Ishikawa (cell line): Measurements from ENCODE around the gene CCL14.

Source experiments
- CEBPB ChIP-seq: IDR thresholded peaks from 2 replicates; pipeline ENCODE4 v1.6.1; 2012
- FOXM1 ChIP-seq: IDR thresholded peaks from 2 replicates; pipeline ENCODE4 v1.6.1; 2012; ENCODE audit warnings: low read depth, borderline replicate concordance
- TAF1 ChIP-seq: IDR thresholded peaks from 2 replicates; pipeline ENCODE4 v1.6.1; 2012; ENCODE audit warnings: low read depth, mild to moderate bottlenecking

DNA sequence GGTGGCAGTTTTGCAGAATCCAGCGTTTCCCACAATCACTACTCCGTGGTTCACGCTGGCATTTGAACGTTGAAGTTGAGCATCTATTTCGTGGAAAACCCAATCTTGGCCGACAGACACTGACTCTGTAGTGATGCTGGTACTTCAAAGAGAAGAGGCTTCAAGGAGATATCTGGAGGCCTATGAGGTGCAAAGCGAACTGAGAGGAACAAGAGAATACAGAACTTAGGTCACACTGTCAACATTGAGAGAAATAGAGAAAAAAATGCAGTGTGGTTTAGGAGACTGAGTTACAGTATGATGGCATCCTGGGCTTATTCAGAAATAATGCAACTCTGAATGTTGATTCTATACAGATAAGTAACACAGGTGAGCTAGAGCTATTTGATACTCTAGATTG, 21.3 kb downstream of the CCL14 start:
- TF ChIP-seq TAF1 (no peak), CEBPB (no peak), FOXM1 (no peak)
